ENCODE results near the gene CBX8.

CBX8 gene

DNA sequence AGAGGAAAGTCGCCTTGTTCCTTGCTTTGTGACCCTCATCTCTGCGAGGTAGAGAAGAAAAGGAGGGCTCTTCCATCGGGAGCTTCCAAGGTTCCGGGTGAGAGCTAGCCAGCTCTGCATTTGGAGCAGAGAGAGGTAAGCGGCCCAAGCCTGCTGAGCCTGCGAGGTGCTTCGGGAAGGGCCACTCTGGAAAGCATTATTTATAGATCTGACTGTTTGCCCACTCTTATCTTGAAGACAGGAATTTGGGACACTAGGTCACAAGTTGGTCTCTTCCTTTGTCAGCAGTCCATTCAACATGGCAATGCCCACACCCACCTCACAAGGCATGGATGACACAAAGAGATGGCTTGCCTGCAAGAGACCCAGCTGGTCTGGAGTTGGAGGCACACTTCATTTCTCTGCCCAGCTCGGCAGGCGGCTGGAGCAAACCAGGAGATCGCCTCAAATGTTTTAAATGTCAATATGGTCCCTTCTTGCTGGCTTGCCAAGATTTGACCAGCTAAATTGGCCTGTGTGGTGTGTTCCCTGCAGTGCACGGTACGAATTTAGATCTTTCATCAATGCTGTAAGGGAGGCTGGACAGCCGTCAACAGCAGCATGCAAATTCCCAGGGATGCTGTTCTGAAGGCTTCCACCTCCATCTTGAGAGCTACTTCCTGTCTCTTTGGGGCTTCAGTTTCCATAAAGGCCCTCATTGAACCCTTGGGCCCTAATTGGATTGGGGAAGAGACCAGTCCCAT, 22.8 kb upstream of the CBX8 start:
- DNase-seq (ENCODE audit: low spot score) = no peak

DNA sequence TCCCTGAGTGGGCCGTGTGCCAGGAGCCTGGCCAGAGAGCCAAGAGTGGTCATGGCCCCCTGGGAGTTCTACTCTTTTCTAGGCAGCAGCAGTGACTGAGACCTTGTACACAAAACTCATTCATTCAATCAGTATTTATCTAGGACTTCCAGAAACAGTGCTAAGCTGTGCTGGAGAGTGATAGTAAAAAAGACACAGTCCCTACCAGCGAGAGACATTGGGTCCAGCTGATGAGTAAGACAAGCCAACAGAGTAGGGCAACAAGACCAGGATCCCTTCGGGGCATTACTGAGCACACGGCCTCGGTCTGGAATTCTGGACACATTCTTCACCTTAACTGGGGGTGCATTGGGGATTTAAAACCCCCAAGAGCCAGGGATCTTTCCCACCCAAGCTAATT, 22.2 kb upstream of the CBX8 start:
- no peak for DNase-seq (ENCODE audit: low spot score)

DNA sequence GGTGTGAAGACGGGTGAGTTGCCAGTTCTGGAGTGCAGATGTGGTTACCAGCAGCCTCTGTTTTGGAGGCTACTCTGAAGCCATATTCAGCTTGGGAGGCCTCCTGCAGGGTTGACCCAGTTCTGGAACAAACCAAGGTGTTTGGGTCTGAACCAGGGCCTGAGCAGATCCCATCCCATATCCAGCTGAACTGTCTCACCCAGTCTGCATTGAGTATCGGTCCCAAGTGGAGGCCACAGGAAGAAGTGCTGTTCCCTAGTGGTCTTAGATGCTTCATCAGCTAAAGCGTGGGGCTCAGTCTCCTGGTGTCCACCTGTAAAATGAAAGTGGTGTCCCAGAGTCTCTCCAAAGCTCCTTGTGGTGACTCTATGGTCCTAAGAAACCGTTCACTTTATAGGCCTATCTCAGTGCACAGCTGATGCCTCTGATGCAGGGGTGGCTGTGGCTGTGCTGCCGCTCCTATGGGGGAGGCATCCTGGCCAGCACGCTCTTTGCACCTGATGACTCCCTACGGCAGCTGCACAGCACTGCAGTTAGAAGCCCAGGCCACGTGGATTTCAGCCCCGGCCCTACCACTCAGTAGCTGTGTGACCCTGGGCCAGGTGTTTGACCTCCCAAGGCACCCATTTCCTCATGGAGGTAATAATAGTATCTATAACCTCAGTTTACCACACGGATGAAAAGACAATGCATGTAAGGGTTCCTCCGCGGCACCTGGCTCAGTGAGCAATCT, 21.3 kb upstream of the CBX8 start:
- DNase-seq (ENCODE audit: low spot score) = no peak

DNA sequence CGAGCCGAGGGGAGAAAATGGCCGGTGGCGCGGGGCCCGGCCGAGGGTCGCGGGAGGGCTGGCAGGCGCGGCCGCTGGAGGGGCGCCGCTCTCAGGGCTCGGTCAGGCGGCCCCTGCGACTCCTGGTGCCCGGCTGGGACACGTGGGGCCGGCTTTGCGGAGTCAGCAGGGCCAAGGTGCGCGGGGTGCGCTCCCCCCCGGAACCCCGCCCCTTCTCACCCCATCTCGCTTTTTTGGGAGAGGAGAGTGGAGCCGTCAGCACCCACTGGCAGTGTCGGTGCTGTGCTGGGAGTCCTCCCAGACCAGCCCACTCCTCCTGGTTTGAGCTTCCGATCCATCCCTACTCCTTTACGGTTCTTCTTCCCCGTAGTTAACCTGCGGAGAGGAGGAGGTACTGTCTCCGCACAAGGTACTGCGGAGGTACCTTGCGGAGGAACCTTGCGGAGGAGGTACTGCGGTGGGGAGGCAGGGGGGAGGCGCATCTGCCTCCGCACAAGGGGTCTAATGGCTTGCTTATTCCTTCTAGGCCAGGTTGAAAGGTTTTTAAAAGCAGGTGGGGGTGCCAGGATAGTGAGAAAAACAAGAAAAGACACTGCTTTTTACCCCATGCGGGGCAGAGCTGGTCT, 19.1 kb upstream of the CBX8 start:
- DNase-seq (ENCODE audit: low spot score) = no peak

DNA sequence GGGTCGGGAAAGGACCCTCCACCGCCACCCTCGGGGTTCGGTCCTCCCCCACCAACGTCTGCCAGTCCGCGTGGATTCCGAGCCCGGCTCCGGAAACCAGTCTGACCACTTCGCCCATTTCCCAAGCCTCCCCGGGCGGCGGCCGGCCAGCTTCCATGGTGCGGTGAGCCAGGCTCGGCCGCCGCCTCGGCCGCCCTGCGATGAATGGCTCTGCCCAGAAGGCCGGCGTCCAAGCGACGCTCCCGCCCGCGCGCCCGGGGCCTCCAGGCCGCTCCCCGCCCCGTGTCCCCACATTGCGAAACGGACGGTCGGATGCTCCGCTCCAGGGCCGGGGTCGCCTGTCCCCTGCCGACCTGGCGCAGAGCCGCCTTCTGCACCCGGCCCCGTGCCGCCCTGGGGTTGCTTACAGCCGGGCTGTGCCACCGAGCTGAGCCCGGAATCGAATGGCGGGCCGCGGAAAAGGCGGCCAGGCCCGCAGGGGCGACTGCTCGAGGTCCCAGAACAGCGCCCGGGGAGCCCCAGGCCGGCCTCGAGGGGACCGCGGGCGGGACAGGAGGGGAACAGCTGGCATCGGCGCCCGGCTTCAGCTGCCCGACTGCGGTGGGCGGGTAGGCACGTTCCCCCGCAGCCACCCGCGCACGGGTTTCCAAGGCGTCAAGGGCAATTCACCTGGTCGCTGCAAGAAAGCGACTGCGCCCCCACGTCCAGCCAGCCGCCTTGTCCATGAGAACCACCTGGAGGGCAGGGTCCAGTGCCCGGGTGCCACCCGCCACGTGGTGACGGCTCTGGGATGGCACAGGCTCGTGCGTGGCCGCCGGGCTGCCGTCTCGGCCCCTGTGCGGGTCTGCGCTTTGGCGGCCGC, 18.3 kb upstream of the CBX8 start:
- peak; percentile 82 for DNase-seq (ENCODE audit: low spot score)

DNA sequence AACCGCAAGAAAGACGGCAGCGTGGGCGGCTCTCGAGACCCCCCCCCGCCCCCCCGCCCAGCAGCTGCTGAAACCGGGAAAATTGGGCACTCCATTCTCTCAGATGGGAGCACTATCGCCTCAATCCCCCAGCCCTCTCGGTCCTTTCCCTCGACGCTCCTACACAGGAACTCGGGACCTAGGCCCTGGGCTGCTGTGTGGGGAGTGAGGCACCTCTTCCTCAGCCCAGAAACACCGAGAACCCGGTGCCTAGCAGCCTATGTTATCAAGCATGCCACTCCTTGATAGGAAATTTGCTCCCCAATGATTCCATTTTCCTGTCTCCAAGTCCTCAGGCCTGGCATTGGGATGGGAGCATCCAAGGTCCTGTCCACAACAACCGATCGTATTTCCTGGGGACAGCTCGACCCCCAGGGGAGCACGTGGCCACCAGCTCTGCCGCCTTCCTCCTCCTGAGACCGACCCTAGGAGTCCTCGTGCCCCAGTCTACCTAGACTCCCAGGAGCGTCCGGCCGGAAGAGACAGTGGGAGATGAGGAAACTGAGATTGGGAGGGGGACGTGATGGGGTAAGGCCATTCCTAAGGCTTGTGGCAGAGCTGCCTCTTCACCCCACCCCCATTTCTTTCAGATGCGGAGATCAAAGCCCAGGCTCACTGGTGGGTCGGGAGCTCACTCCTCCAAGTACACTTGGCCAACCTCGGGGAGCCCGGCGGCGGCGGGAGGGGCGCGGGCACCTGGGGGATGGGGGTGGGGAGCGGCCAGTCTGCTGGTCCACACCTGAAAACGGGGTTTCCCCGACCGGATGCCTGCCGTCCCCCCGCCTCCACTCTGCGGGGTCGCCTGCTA, 17.5 kb upstream of the CBX8 start:
- no peak for DNase-seq (ENCODE audit: low spot score)

DNA sequence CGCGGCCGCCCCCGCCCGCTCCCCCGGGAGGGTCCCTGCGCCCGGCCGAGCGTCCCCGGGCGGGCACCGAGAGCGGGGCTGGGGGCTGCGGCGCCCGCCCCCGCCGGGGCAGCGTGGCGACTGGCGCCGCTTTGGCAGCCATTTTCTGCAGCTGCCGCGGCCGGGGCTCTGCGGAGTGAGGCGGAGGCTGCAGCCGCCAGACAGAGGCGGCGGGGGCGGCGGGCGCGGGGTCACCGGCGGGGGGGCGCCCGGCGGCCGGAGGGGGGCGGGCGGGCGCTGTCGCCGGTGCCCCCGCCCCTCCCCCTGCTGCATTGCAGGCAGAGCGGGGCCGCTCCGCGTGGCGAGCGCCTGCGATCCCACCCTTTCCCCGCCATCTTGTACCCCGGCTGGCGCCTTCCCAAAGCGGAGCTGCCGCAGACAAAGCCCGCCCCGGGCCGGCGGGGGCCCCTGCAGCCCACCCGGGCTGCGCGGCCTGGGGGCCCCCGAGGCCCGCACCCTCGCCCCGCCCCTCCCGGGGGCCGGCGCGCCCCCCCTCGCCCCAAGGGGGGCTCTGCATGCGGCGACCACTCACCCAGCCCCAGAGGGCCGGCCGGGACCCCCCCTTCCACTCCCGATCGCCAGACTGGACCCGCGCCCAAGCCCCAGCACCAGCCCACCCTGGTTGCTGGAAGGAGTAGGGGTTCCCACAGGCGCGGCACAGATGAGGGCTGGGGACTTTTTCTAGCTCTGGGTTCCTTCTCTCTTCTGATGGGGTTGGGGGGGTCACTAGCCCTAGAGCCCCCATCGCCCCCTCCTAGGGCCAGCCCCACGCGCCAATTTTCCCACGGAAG, 16.6 kb upstream of the CBX8 start:
- no peak for DNase-seq (ENCODE audit: low spot score)

DNA sequence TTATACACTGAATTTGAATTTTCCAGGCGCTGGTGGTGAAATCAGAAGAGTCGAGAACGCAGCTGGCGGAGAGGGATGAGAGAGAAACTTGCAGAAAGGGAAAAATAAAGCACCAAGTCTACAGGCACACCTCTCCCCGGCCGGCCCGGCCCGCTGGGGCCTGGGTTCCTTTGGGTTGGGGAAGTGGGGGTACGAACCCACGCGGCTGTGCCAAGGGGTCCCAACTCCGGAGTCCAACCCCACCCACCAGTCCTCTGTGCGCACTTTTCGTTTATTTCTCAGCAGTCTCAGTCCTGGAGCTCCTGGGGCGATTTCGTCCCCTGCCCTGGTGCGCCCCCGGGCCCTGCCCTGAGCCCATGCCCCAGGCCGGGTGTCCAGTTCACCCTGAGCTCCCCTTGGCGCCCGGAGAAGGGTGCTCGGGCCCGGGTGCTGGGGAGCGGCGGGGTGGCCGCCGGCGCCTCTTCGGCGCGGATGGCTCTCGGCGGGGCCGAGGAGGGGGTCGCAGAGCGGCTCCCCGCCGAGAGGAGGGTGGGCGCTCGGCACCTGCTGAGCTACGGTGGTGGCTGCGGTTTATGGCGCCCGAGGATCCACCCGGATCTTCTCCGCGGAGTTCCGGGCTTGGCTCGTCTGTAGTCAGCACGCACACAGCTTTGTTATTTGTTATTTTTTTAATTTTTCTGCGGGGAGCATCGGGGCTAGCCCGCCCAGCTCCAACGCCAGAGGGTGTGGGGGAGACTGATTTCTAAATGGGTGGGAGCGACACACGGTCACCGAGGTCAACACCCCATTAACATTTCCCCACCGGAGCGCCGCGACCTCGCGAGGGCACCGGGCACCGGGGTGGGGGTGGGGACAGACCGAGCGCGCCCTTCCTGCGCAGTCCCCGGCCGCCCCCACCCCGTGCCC, 15.7 kb upstream of the CBX8 start:
- DNase-seq (ENCODE audit: low spot score) = no peak

DNA sequence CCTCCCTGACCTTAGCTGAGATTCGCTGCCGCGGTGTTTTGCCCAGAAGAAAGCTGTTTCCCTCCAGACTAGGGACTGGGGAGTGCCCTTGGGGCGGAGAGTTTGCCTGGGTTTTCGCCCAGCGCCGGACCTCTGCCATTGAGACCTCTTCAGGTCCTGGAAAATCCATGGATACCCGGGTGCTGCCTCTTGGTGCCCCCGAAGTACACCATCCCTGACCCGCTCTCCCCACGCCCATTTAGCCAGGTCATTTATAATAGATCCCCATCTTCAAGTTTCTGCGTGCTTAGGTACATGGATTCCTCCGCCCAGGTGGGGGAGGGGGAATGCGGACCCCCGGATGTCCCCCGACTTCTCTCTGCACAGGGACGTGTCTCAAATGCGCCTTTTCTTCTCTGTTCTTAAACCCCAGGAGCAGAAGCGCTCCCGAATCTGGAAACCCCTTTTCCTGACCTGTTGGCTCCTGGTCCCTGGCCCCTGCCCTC, 15.0 kb upstream of the CBX8 start:
- no peak for DNase-seq (ENCODE audit: low spot score)

DNA sequence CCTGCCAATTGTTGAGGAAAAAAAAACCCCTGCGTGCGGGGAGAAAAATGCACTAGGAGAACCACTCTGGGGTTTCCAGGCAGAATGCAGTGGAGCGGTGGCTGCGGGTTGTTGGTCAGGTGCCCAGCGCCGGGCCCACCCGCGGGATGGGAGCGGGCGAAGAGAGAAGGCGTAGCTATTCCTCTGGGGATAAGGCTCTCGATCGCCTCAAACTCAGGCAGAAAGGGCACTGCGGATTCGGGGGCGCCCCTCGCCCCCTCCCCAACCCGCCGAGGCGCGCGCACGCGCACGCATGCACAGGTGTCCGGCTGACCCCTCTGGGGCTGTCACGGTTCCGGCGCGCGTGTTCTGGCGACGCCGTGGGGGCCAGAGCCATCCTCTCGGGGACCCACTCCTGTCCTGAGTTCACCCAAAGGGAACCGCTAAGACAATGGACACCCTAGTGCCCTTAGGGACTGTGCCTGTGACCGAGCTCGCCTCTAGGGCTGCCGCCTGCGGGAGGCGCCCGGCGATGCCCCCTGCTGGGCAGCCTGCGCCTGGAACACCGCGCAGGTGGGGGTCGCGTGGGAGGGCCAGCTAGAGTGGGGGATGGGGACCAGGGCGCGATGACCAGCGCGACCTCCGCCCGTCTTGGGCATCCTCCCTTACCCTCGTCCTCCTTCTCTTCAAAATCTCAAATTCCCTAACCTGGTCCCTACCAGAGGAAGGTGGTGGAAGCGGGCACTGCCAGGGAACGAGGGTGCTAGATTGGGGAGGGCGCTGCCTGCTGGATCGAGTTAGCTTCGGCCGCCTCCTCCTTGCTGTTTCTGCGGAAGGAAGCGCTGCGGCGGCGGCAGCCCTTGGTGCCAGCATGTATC, 14.4 kb upstream of the CBX8 start:
- peak; percentile 50 for DNase-seq (ENCODE audit: low spot score)

DNA sequence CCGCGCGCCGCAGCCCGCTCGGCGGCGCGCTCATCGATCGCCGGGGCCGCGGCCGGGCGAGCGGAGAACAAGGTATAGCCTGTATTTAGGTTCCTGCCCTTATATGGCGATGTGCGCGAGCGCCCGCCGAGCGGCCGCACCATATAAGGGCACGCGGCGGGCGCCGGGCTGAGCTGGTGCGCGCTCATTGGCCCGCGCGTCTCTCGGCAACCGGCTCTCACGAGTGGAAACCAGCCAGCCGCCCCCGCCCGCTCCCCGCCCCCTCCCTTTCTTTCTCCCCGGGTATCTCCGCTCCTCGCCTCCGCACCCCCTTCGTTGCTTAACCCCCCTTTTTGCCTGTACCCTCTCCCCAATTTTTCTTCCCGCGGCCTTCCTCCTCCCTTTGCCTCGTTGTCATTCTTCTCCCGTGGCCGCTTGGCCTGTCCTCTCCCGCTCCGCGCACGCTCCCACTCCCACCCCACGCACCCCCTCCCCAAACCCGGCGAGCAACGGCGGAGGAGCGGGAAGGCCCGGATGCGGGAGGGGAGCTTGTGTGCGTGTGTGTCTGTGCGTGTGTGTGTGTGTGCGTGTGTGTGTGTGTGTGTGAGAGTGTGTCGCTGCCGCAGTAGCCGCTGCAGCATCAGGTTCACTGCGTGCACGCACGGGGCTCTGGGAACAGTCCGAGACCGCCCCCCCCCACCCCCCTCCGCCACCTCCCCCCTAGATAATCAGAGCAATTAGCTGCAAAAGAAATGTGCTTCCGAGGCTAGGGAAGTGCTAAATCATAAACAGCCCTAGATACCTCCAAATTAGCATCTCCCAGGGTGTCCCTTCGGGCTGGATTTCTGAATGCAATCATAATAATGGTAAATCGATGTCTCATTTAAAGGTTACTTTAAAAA, 13.5 kb upstream of the CBX8 start:
- peak; percentile 88 for DNase-seq (ENCODE audit: low spot score)

DNA sequence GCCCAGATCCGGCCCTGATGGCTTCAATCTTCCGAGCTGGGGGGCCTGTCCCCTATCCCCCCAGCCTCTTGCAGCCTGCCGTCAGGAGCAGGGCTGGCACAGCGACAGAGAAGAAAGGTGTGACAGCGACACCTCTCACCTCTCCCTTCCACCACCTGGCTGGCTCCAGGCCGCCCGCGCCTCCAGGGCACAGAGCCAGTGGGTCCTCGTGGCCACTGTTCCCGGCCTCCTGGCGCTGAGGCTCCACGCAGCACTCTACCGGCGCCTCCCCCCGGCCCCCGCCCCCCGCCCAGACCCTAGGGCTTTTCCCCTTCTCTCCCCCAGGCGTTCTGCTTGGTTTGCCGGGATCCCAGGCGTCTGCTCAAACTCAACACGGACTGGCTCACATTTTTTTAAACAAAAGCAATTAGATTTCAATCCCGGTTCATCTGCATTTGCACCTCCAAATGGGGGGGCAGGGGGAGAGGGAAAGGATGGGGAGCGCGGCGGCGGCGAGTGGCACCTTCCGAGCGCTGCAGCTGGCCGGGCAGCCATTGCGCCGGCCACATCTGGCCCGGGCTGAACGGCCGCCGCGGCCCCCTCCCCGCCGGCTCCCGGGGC, 12.8 kb upstream of the CBX8 start:
- DNase-seq (ENCODE audit: low spot score) = no peak

DNA sequence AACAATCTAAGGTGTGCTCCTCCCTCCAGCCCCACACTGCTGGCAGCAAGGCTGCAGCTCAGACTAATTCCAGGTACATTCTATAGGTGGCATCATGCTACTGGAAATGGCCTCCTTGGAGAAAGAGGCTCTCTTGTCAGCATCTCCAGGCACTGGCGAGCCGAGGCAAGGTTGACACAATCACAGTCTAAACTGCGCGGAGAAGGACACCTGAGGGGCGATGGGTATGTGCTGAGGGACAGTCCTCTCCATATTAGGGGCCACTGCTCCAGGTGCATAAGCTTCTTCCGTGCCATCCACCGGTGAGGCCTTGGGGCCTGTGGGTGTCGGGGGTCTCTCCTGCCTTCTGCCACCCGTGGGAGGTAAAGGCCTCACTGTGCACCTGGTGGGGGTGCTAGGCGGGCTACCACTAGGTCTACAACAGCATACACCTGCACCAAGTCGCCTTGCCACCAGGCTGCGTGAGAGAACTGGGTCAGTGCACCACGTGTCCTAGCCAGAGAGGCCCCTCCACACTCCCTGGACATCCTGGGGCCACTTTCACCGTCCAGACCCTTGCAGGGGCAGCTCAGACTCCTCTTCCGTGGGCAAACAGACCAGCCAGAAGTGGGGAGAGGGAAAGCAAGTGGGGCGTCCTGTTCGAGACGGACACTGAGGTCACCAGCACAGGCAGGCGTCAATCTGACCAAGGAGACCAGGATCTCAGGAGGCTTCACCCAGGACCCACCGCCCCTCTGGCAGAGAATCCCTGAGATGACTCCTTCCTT, 12.1 kb upstream of the CBX8 start:
- no peak for DNase-seq (ENCODE audit: low spot score)

DNA sequence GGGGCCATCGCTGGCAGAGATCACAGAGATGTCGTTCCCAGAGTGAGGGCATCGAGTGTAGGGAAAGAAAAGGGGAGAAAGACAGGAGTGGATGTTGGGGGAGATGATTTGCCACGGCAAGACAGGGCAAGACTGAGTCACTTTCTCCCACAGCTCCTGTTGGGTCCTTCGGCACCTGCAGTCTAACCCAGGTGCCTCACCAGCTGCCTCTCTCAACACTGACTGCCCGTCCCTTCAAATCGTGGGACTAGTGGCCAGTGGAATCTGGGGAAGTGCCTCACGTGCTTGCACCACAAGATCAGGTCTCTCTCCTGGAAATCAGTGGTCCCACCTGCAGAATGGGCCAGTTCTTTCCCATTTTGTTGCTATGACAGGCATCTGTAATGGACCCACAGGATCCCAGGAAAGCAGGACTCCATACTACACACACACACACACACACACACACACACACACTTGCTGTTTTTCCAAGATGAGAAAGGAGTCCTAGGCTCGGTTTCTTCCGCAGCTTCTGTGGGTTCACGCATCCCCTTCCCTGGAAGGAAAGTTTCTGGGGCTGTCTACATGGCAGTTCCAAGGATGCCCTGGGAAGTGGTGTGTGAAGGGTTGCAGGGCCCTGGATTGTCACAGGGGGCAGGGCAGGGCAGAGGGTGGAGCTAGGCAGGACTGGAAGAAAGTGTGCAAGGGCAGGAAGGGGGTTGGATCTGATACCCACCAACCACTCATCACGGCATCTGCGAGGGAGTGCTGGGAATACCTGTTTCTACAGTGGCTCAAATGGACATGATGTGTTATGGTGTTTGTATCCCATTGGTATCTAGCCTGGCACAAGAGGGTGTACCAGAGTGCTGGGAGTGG, 10.2 kb upstream of the CBX8 start:
- no peak for DNase-seq (ENCODE audit: low spot score)

DNA sequence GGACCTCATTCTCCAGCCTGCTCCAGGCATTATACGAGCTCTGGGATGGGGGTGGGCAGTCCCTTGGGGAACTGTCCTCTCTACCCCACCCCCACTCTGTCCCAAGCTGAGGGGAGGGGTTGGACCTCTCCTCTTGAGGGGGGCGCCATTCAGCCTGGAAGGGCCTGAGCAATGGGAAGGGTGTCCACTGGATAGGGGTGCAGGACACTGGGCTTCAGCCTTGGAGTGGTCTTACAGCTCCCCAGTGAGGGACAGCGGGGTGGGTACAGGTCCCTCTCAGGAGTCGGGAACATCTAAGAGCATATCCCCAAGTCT, 9.5 kb upstream of the CBX8 start:
- DNase-seq (ENCODE audit: low spot score) = no peak

Measured in AG20443 (cell line).